ENCODE data around the gene INSC. TPM values are rescaled to one million over a fixed set of nuclear protein-coding genes. Genes with fewer than 3 reads are reported as not detected.

The INSC gene
- total RNA-seq, 1 experiment from 2014 or later: not detected

DNA sequence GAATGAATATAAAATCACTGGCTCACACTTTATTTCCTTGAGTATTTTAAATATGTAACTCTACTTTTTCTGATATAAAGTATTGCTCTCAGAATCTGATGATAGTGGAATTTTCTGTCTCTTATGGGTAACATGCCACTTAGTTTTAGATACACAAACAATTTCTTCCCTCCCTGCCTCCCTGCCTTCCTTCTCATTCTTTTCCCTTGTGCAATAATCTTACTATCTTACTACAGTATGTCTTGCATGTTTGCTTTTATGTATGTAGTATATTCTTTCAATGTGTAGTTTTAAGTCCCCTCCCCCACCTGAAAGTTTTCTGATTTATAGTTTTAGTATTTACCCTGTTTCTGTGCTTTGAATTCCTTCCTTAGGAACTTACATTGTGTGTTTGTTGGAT is 48.4 kb downstream of the INSC start:
- H4K20me1 ChIP-seq (ENCODE audit: low read length): no peaks in the 10 kb centered on the region
- H3K4me2 ChIP-seq (ENCODE audit: low read length): no peak overlapping the region
- BruUV-seq (replicated peaks): no TSS peak

GRCh38 chr11:15166204-15166603 is 51.5 kb downstream of the INSC start:
- Histone ChIP-seq H3K4me3 (ENCODE audit: low read length) (no peak overlapping the region), H3K27me3 (ENCODE audit: low read length) (no peaks in the 10 kb centered on the region), H4K20me1 (ENCODE audit: low read length) (no peaks in the 10 kb centered on the region), H3K4me2 (ENCODE audit: low read length) (no peak overlapping the region), H3K9me3 (ENCODE audit: low read length) (no peaks in the 10 kb centered on the region), H2AFZ (ENCODE audit: low read length) (no peak overlapping the region), H3K9me2 (replicated peaks; ENCODE audit: low read length) (no peaks in the 10 kb centered on the region), H3K79me2 (ENCODE audit: low read length) (no peaks in the 10 kb centered on the region), H3K27ac (ENCODE audit: low read length) (no peak overlapping the region), H3F3A (ENCODE audit: low read length, unreplicated experiment) (no peaks in the 10 kb centered on the region), H3K4me1 (ENCODE audit: insufficient read depth, low read length) (no peaks in the 10 kb centered on the region), H3K9ac (ENCODE audit: low read length) (no peak overlapping the region), H3K36me3 (ENCODE audit: low read depth, low read length) (no peaks in the 10 kb centered on the region)
- DNase-seq (no peak), ATAC-seq (no peak)
- no peak for TF ChIP-seq CTCF (conservative IDR thresholded peaks at IDR 0.05; ENCODE audit: low read depth, low read length)
- no peak for TF ChIP-seq EZH2 (IDR thresholded peaks at IDR 0.05; ENCODE audit: low read length, unreplicated experiment)
- TF ChIP-seq EZH2phosphoT487 (IDR thresholded peaks at IDR 0.05; ENCODE audit: borderline replicate concordance, low read length): no peak
- ChIA-PET CTCF (no interaction called here), POLR2A (ENCODE audit: unreplicated experiment) (no interaction called here)
- BruUV-seq (replicated peaks): no TSS peak
- intact Hi-C loops (cut with micrococcal nuclease): no loop called here

More for the DNA sequence above, 48.4 kb downstream of the INSC start:
- no peaks in the 10 kb centered on the region for H3K79me2 ChIP-seq (ENCODE audit: low read length)
- DNase-seq (no peak), ATAC-seq (no peak)
- no peaks in the 10 kb centered on the region for H3F3A ChIP-seq (ENCODE audit: low read length, unreplicated experiment)
- no peak overlapping the region for H3K4me3 ChIP-seq (ENCODE audit: low read length)
- no peaks in the 10 kb centered on the region for H3K27me3 ChIP-seq (ENCODE audit: low read length)
- H3K9me2 ChIP-seq (replicated peaks; ENCODE audit: low read length): no peaks in the 10 kb centered on the region
- peaks cover 4% of the 10 kb centered on the region; the same call in 1 of the 2 replicates for H3K4me1 ChIP-seq (ENCODE audit: insufficient read depth, low read length)
- no peak overlapping the region for H3K27ac ChIP-seq (ENCODE audit: low read length)
- H3K9me3 ChIP-seq (ENCODE audit: low read length): no peaks in the 10 kb centered on the region
- intact Hi-C loops (cut with micrococcal nuclease): no loop called here
- ChIA-PET POLR2A (ENCODE audit: unreplicated experiment) (no interaction called here), CTCF (no interaction called here)
- no peak for TF ChIP-seq CTCF (conservative IDR thresholded peaks at IDR 0.05; ENCODE audit: low read depth, low read length)
- TF ChIP-seq EZH2phosphoT487 (IDR thresholded peaks at IDR 0.05; ENCODE audit: borderline replicate concordance, low read length): no peak
- TF ChIP-seq EZH2 (IDR thresholded peaks at IDR 0.05; ENCODE audit: low read length, unreplicated experiment): no peak
- no peaks in the 10 kb centered on the region for H3K36me3 ChIP-seq (ENCODE audit: low read depth, low read length)
- H2AFZ ChIP-seq (ENCODE audit: low read length): no peak overlapping the region
- no peak overlapping the region for H3K9ac ChIP-seq (ENCODE audit: low read length)

DNA sequence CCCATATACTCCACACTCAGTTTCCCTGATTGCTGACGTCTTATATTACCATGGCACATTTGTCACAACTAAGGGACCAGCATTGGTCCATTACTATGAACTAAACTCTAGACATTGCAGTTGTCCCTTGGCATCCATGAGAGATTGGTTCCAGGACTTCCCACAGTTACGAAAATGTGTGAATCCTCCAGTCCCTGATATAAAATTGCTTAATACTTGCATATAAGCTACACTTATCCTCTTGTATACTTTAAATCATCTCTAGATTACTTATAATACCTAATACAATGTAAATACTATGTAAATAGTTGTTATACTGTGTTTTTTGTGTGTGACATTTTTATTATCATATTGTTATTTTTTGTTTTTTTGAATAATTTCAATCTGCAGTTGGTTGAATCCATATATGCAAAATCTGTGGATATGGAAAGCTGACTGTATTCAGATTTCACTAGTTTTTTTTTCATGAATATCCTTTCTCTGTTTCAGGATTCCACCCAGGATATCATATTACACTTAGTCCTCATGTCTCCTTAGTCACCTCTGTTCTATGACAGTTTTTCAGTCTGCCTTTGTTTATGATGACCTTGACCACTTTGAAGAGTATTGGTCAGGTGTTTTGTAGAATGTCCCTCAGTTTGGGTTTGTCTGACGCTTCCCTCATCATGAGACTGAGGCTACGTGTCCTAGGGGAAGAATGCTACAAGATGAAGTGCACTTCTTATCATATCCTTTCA is 55.3 kb downstream of the INSC start:
- DNase-seq: no peak
- CTCF ChIA-PET: no interaction called here
- Histone ChIP-seq H3K4me3 (ENCODE audit: low read length) (no peak overlapping the region), H2AFZ (ENCODE audit: low read length) (no peak overlapping the region), H4K20me1 (ENCODE audit: low read length) (no peaks in the 10 kb centered on the region), H3K27ac (ENCODE audit: low read length) (no peak overlapping the region), H3K4me1 (ENCODE audit: insufficient read depth, low read length) (no peaks in the 10 kb centered on the region), H3K27me3 (ENCODE audit: low read length) (no peaks in the 10 kb centered on the region), H3K9me3 (ENCODE audit: low read length) (no peaks in the 10 kb centered on the region), H3F3A (ENCODE audit: low read length, unreplicated experiment) (no peaks in the 10 kb centered on the region), H3K4me2 (ENCODE audit: low read length) (no peak overlapping the region), H3K79me2 (ENCODE audit: low read length) (no peaks in the 10 kb centered on the region), H3K9me2 (replicated peaks; ENCODE audit: low read length) (no peaks in the 10 kb centered on the region), H3K36me3 (ENCODE audit: low read depth, low read length) (no peaks in the 10 kb centered on the region), H3K9ac (ENCODE audit: low read length) (no peak overlapping the region)
- no TSS peak for BruUV-seq (replicated peaks)
- POLR2A ChIA-PET (ENCODE audit: unreplicated experiment): no interaction called here
- no peak for TF ChIP-seq EZH2phosphoT487 (IDR thresholded peaks at IDR 0.05; ENCODE audit: borderline replicate concordance, low read length)
- TF ChIP-seq CTCF (conservative IDR thresholded peaks at IDR 0.05; ENCODE audit: low read depth, low read length): no peak
- intact Hi-C loops (cut with micrococcal nuclease): no loop called here
- no peak for ATAC-seq
